NOMO-1 (cell line): Measurements from ENCODE around the gene PLA2G2C.

Experiments
- DNase-seq, 2 experiments: peaks; one replicate each; lab custom pipeline; 2025; ENCODE audit not compliant: unreplicated experiment in 2 of 2; lab: John Stamatoyannopoulos, UW

The PLA2G2C gene

DNA sequence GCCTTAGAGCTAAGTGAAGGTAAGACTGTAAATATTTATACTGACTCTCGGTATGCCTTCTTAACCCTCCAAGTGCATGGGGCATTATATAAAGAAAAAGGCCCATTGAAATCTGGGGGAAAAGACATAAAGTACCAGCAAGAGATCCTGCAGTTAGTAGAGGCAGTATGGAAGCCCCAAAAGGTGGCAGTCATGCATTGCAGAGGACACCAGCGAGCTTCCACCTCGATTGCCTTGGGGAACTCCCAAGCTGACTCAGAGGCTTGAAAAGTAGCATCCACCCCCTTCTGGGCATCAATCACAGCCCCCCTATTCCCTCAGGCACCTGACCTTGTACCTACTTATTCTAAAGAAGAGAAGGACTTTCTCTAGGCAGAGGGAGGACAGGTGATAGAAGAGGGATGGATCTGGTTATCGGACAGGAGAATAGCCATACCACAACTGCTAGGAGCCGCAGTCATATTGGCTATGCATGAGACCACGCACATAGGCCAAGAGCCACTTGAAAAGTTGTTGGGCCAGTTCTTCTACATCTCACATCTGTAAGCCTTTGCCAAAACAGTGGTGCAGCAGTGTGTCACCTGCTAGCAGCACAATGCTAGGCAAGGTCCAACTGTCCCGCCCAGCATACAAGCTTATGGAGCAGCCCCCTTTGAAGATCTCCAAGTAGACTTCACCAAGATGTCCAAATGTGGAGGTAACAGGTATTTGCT lies 27.8 kb downstream of the PLA2G2C start:
- no peak for DNase-seq

DNA sequence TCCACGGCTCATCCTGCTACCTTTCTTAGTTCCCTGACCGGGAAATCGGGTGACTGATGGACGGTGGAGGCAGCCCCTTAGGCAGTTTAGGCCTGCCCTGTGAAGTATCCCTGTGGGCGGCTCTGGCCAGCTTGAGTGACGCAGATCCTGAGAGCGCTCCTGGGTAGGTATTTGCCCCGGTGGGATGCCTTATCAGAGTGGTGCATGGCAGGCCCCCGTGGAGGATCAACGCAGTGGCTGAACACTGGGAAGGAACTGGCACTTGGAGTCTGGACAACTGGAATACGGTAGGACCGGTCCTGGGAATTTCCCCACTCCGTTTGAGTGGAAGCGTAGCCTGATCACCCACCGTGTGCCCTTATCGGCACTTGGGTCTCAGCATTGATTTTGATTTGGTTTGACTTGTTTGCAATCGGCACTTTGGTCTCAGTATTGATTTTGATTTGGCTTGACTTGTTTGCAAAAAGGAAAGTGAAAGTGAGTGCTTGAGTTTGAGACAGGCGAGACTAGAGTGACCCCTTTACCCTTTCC lies 32.0 kb downstream of the PLA2G2C start:
- no peak for DNase-seq

GRCh38 chr1:20153000-20153418 lies 33.3 kb downstream of the PLA2G2C start:
- peak; percentile 8 to 23 for DNase-seq

GRCh38 chr1:20152599-20152930 lies 33.8 kb downstream of the PLA2G2C start:
- no peak for DNase-seq

- DNase-seq: peak; percentile 74 to 76
Observed at GRCh38 chr1:20151906-20152598, 34.3 kb downstream of the PLA2G2C start.

GRCh38 chr1:20150969-20151368 lies 35.3 kb downstream of the PLA2G2C start:
- DNase-seq: no peak

DNA sequence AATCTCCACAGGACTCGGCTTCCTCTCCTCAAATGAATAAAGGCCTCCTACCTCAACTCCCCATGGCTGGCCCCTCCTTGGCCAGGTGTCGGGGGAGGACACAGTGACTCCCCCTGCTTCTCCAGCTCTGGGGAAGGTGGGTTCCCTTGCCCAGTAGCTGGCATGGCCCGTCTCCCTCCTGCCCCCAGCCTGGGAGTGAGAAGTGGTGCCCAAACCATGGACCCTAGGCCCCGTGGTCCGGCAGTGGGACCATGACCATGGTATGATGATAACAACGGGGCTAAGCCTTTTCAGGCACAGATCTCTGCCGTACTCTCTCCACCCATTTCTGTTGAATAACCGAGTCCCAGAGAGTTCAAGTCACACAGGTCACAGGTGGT lies 36.0 kb downstream of the PLA2G2C start:
- DNase-seq: no peak

DNA sequence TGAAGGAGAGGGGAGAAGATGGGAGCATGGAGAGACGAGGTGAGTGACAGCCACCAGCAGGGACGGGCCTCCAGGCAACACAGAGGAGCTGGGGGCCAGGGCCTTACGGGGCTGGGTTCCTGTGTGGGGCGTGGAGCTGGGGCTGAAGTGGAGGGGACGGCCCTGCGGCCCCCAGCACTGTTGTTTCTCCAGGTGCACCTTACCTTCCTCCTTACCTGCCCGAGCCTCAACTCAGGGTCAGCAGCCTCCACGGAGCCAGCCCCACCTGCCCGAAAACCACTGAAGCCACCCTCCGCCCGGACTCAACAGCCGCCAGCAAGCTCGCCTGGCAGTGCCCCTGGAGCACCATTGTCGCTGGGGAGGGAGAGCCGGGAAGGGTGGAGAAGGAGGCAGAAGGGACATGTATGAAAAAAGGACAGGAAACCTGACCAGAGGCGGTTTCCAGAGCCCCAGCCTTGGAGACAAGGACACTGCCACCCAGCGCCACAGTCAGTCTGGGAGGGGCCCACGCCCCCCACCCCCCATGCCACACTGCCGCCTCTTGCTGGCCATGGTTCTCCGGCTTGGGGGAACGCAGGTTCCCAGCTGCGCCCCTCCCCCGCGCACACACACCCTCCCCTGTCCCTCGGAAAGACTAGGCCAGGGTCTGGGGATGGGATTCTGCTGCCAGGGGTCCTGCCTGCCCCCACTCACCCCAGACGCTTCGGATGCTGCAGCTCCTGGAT lies 36.6 kb downstream of the PLA2G2C start:
- no peak for DNase-seq

- DNase-seq: no peak
Observed at GRCh38 chr1:20148571-20149500, 37.5 kb downstream of the PLA2G2C start.

- DNase-seq: no peak
Observed at GRCh38 chr1:20147846-20148570, 38.3 kb downstream of the PLA2G2C start.

GRCh38 chr1:20143734-20144565 lies 42.4 kb downstream of the PLA2G2C start:
- no peak for DNase-seq

DNA sequence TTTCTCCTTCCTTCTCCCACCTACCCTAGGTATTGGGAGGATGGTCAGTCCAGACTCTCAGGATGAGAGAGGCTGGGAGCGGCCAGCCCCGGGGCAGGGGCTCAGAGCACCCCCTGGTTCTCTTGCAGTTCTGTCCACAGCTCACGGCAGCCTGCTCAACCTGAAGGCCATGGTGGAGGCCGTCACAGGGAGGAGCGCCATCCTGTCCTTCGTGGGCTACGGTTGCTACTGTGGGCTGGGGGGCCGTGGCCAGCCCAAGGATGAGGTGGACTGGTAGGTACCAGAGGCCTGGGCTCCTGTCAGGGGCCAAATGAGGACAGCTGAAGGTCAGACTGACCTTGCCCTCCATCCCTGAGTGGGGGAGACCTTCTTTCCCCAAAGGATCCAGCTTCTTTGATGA lies 43.0 kb downstream of the PLA2G2C start:
- DNase-seq: no peak

GRCh38 chr1:20142001-20142710 lies 44.2 kb downstream of the PLA2G2C start:
- no peak for DNase-seq

DNA sequence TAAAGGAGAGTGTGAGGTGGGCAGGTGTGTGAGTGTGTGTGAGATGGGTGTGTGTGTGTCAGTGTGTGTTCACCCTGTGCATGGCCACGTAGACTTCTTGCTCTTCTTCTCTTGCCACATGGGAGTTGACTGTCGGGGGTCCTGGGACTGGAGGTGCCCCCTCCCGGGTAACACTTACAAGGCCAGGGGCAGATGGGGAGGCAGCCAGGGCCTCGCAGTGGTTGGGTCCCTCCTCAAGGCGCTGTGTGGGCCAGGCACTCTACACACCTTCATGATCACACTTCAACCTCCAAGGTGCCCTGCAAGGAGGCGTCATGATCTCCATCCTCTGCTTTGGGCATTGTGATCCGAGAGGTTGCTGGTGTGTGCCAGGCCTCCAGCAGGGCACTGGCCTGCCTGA lies 44.9 kb downstream of the PLA2G2C start:
- no peak for DNase-seq

- no peak for DNase-seq
Observed at GRCh38 chr1:20141001-20141400, 45.3 kb downstream of the PLA2G2C start.

DNA sequence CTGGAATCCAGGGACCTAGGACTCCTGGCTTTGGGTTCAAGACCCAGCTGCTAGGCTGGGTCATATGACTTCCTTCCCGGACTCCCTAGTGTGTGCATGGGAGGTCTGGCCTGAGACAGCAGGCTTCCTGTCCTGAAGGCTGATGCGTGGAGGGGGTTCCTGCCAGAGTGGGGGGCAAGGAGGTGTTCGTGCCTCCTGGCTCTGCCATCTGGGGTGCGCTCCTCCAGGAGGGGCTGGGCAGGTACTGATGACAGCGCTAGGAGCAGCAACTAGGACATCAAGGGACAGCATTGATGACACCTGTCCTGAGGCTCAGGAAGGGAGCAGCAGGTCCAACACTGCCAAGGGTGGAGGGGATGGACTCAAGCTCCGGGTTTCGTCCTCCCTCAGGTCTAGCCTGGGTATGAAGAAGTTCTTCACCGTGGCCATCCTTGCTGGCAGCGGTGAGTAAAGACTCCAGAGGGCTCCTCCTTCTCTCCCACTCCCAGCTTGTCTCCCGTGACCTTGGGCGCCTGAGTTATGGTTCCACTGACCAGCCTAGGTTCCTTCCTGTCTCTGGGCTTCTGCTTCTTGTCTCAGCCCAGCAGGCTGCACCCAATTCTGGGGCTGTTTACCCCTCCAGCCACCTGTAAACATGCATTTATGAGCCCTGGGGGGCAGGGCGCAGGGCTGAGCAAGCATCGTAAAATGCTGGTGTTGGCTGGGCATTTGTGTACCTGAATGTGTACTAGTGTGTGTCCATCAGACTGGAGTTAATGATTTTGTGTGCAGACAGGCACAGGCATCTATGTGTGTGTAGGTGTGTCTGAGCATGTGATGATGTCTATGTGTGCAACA lies 46.3 kb downstream of the PLA2G2C start:
- no peak for DNase-seq

- DNase-seq: no peak
Observed at GRCh38 chr1:20138961-20139550, 47.3 kb downstream of the PLA2G2C start, which contains the start of gene PLA2G2F. Gene PLA2G2F (plus strand): TSS chr1:20139323. CDS start chr1:20139428, 105 bp downstream.
